Thoracic aorta (tissue), 2 donors: ENCODE measurements around the gene TMPRSS4. TPM values are rescaled to one million over a fixed set of nuclear protein-coding genes. Genes with fewer than 3 reads are reported as not detected.

Experiments used
- ATAC-seq: fragments of 150-250 bp; one replicate; pipeline ENCODE4 v1.8.0; 2017; ENCODE audit warnings: low read depth; ENCODE audit not compliant: insufficient number of reproducible peaks, low FRiP score
- DNase-seq: peaks from one replicate; pipeline ENCODE4 v3.0.0-alpha.2; 2020; ENCODE audit warnings: low spot score
- H3K27ac ChIP-seq, 2 donors: fragments of 200-600 bp; sonication (generic); 1 replicate in 1 of 2; 2 replicates in 1 of 2; pipeline ENCODE4 v1.5.1; 2016; ENCODE audit warnings: mild to moderate bottlenecking in 2 of 2, moderate library complexity in 2 of 2
- H3K27me3 ChIP-seq: fragments of 200-600 bp; sonication (generic); replicated peaks from 2 replicates; pipeline ENCODE4 v1.6.0; 2016; ENCODE audit warnings: mild to moderate bottlenecking; ENCODE audit not compliant: insufficient read depth
- H3K36me3 ChIP-seq: fragments of 200-600 bp; sonication (generic); one replicate; pipeline ENCODE4 v1.5.1; 2016
- H3K4me1 ChIP-seq, 2 donors: fragments of 200-600 bp; sonication (generic); 1 replicate in 1 of 2; 2 replicates in 1 of 2; pipeline versions ENCODE4 v1.5.1 to v1.6.0; 2016; ENCODE audit warnings: low read depth in 2 of 2, mild to moderate bottlenecking in 1 of 2; ENCODE audit not compliant: control insufficient read depth in 1 of 2
- H3K4me3 ChIP-seq: fragments of 200-600 bp; sonication (generic); 2 replicates; pipeline ENCODE4 v1.5.1; 2016; ENCODE audit warnings: mild to moderate bottlenecking
- H3K9me3 ChIP-seq: fragments of 200-600 bp; sonication (generic); 2 replicates; pipeline ENCODE4 v1.5.1; 2016
- total RNA-seq, 2 donors: library from RNA; depleted of rRNA; stranded (reverse); fragments of >200 nt; gene quantifications; one replicate each; pipeline versions ENCODE4 v1.1.0 to v1.2.3, GENCODE V29; 2016
- TF ChIP-seq, protein P1 (sequence below): fragments of 200-600 bp; sonication (generic); IDR thresholded peaks from one replicate; pipeline ENCODE4 v1.5.1; 2019; ENCODE audit warnings: antibody characterized with exemption

Gene TMPRSS4
- total RNA-seq, 2 donors from 2014 or later: 2.2 TPM; not detected in 1

- DNase-seq: no peak
- ATAC-seq: no peak
Observed at GRCh38 chr11:118135051-118135795, 58.3 kb downstream of the TMPRSS4 start.

GRCh38 chr11:118135796-118136165, 58.9 kb downstream of the TMPRSS4 start:
- TF ChIP-seq, protein P1, sequence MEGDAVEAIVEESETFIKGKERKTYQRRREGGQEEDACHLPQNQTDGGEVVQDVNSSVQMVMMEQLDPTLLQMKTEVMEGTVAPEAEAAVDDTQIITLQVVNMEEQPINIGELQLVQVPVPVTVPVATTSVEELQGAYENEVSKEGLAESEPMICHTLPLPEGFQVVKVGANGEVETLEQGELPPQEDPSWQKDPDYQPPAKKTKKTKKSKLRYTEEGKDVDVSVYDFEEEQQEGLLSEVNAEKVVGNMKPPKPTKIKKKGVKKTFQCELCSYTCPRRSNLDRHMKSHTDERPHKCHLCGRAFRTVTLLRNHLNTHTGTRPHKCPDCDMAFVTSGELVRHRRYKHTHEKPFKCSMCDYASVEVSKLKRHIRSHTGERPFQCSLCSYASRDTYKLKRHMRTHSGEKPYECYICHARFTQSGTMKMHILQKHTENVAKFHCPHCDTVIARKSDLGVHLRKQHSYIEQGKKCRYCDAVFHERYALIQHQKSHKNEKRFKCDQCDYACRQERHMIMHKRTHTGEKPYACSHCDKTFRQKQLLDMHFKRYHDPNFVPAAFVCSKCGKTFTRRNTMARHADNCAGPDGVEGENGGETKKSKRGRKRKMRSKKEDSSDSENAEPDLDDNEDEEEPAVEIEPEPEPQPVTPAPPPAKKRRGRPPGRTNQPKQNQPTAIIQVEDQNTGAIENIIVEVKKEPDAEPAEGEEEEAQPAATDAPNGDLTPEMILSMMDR: no peak
- DNase-seq (no peak), ATAC-seq (no peak)
- no peaks in the 10 kb centered on the region for H3K36me3 ChIP-seq
- no peaks in the 10 kb centered on the region for H3K4me1 ChIP-seq
- H3K27me3 ChIP-seq: no peaks in the 10 kb centered on the region
- H3K4me3 ChIP-seq: no peak overlapping the region
- H3K9me3 ChIP-seq: no peaks in the 10 kb centered on the region
- no peak overlapping the region for H3K27ac ChIP-seq

More at GRCh38 chr11:118135051-118135795, 58.3 kb downstream of the TMPRSS4 start:
- Histone ChIP-seq H3K4me3 (no peak overlapping the region), H3K9me3 (no peaks in the 10 kb centered on the region), H3K27me3 (no peaks in the 10 kb centered on the region), H3K27ac (no peak overlapping the region), H3K4me1 (no peaks in the 10 kb centered on the region), H3K36me3 (no peaks in the 10 kb centered on the region)
- TF ChIP-seq, protein P1: no peak

GRCh38 chr11:118136341-118136740, 59.5 kb downstream of the TMPRSS4 start:
- no peaks in the 10 kb centered on the region for H3K27me3 ChIP-seq
- no peak for ATAC-seq

GRCh38 chr11:118136801-118137200, 59.9 kb downstream of the TMPRSS4 start:
- Histone ChIP-seq H3K27me3 (no peaks in the 10 kb centered on the region), H3K27ac (no peak overlapping the region), H3K36me3 (no peaks in the 10 kb centered on the region), H3K9me3 (no peaks in the 10 kb centered on the region), H3K4me1 (no peaks in the 10 kb centered on the region), H3K4me3 (no peak overlapping the region)
- ATAC-seq (no peak), DNase-seq (no peak)
- TF ChIP-seq, protein P1: no peak

More at GRCh38 chr11:118136341-118136740, 59.5 kb downstream of the TMPRSS4 start:
- Histone ChIP-seq H3K9me3 (no peaks in the 10 kb centered on the region), H3K27ac (no peak overlapping the region), H3K4me3 (no peak overlapping the region), H3K4me1 (no peaks in the 10 kb centered on the region), H3K36me3 (no peaks in the 10 kb centered on the region)
- DNase-seq: no peak
- TF ChIP-seq, protein P1: no peak

DNA sequence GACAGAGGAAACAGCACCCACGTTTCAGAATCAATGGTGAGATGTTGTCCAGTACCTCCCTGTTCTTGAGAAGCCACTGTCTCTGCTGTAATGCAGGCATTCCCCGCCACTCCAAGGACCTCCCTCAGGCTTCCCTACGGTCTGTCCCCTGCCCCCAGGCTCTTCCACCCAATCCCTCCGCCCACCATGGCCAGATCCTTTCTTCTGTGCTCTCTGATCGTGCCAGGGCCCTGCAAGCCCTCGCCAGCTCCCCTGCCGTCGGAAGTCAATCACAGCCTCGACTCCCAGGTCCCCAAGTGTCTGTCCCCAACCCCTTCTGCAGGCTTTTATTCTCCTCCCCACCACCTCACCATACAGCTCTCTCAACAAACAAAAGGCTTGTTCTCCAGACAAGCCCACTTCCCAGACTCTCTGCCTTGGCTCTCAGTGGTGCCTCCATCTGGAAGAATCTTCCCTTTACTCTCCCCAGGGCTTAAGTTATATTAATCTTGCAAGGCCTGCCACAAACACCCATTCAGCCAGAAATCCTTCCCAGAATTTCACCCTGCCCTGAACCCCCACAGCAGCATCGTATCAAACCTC, 62.1 kb downstream of the TMPRSS4 start:
- Histone ChIP-seq H3K27ac (no peak overlapping the region), H3K9me3 (no peaks in the 10 kb centered on the region), H3K36me3 (no peaks in the 10 kb centered on the region), H3K27me3 (no peaks in the 10 kb centered on the region), H3K4me3 (no peak overlapping the region), H3K4me1 (no peaks in the 10 kb centered on the region)
- TF ChIP-seq, protein P1: no peak
- ATAC-seq (no peak), DNase-seq (no peak)
